Esophagus squamous epithelium (tissue), 5 donors: ENCODE measurements around the gene CLSTN3. TPM values are rescaled to one million over a fixed set of nuclear protein-coding genes. Genes with fewer than 3 reads are reported as not detected.

Experiments used
- DNase-seq: peaks from one replicate; lab custom pipeline; 2025; lab: John Stamatoyannopoulos, UW
- H3K27ac ChIP-seq, 4 donors: fragments of 200-600 bp; sonication (generic); one replicate each; pipeline ENCODE4 v1.5.1; 2016 to 2019; ENCODE audit warnings: mild to moderate bottlenecking in 1 of 4
- H3K27me3 ChIP-seq, 4 donors: fragments of 200-600 bp; sonication (generic); 1 replicate in 3 of 4; 2 replicates in 1 of 4; pipeline versions ENCODE4 v1.5.1 to v1.6.0; 2017 to 2021; ENCODE audit warnings: antibody characterized with exemption in 1 of 4
- H3K36me3 ChIP-seq, 3 donors: fragments of 200-600 bp; sonication (generic); one replicate each; pipeline ENCODE4 v1.5.1; 2016 to 2019
- H3K4me1 ChIP-seq, 3 donors: fragments of 200-600 bp; sonication (generic); one replicate each; pipeline ENCODE4 v1.5.1; 2017 to 2019
- H3K4me3 ChIP-seq, 4 donors: fragments of 200-600 bp; sonication (generic); 1 replicate in 3 of 4; 2 replicates in 1 of 4; pipeline ENCODE4 v1.5.1; 2016 to 2019; ENCODE audit warnings: mild to moderate bottlenecking in 2 of 4, moderate library complexity in 1 of 4
- H3K9me3 ChIP-seq, 3 donors: fragments of 200-600 bp; sonication (generic); one replicate each; pipeline ENCODE4 v1.5.1; 2016 to 2019
- POLR2A ChIP-seq, 4 donors: fragments of 450-650 bp; IDR thresholded peaks; one replicate each; pipeline ENCODE4 v1.6.1; 2017; ENCODE audit warnings: antibody characterized with exemption in 4 of 4, mild to moderate bottlenecking in 4 of 4, moderate library complexity in 3 of 4
- WGBS, 2 donors: methylation state at CpG; one replicate each; pipeline ENCODE4 v1.1.5; 2018; 5-methylcytosine and 5-hydroxymethylcytosine counted together
- intact Hi-C: fragments of 100-400 bp; cut with DNase I; formaldehyde crosslinking; loops from one replicate; pipeline ENCODE4 v1.15.0; 2022
- total RNA-seq, 4 donors: library from RNA; depleted of rRNA; stranded (reverse); fragments of >200 nt; gene quantifications; one replicate each; pipeline ENCODE4 v1.1.0, GENCODE V29; 2016
- TF ChIP-seq, protein P1 (sequence below), 6 experiments: fragments of 450-650 bp in 4 of 6; fragments of 200-600 bp in 2 of 6; sonication (generic) in 2 of 6; IDR thresholded peaks; one replicate each; pipeline ENCODE4 v1.5.1; 2016 to 2019; ENCODE audit warnings: antibody characterized with exemption in 6 of 6, mild to moderate bottlenecking in 4 of 6, moderate library complexity in 4 of 6
- donor health status: DM: yes; HTN: yes; CAD: no.

CLSTN3 gene
- total RNA-seq, 4 donors from 2014 or later = 4.8 to 12.4 (median 9.5) TPM

DNA sequence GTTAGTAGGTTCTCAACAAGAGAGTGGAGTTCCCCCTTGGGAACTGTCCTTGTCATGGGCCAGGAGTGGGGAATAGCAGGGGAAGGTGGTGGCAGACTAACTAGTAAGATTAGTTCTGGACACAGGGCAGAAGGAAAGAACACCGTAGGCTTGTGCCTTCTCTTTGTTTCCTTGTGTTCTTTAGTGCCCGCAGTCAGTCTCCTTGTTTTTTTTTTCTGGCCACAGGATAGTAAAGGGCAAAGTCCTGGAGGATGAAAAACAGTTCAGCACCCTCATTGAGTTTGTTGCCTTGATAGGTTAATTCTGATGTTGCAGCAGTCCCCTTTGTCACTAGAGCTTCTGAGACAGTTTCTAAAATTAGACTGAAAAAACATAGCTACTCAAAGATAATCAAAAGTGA lies 67.7 kb downstream of the CLSTN3 start:
- H3K27ac ChIP-seq = no peak overlapping the region
- peaks cover 0 to 63% (median 3%) of the 10 kb centered on the region in 3 donors for H3K36me3 ChIP-seq

DNA sequence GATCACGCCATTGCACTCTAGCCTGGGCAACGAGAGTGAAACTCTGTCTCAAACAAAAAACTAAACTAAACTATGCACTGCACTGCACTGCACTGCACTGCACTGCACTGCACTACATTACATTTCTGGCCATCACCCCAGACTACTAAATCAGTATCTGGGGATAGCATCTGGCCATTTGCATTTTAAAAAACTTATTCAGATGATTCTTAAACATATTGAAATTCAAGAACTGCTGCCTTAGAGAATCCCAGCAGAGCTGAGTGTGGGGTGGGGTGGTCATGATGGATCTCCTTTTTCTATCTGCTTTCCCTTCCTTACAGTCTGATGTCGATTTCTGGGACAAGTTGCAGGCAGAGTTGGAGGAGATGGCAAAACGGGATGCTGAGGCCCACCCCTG lies 72.9 kb downstream of the CLSTN3 start:
- Histone ChIP-seq H3K9me3 (no peaks in the 10 kb centered on the region), H3K4me3 (no peak overlapping the region), H3K27me3 (no peaks in the 10 kb centered on the region), H3K27ac (no peak overlapping the region), H3K4me1 (no peaks in the 10 kb centered on the region), H3K36me3 (peaks cover 5 to 83% (median 29%) of the 10 kb centered on the region in 3 donors)
- 81 to 94% methylated on average over 4 of the region's 4 CpGs for WGBS, 2 donors
- intact Hi-C loops = no loop called here
- TF ChIP-seq POLR2A (IDR thresholded peaks at IDR 0.05) = no peak
- TF ChIP-seq, protein P1, sequence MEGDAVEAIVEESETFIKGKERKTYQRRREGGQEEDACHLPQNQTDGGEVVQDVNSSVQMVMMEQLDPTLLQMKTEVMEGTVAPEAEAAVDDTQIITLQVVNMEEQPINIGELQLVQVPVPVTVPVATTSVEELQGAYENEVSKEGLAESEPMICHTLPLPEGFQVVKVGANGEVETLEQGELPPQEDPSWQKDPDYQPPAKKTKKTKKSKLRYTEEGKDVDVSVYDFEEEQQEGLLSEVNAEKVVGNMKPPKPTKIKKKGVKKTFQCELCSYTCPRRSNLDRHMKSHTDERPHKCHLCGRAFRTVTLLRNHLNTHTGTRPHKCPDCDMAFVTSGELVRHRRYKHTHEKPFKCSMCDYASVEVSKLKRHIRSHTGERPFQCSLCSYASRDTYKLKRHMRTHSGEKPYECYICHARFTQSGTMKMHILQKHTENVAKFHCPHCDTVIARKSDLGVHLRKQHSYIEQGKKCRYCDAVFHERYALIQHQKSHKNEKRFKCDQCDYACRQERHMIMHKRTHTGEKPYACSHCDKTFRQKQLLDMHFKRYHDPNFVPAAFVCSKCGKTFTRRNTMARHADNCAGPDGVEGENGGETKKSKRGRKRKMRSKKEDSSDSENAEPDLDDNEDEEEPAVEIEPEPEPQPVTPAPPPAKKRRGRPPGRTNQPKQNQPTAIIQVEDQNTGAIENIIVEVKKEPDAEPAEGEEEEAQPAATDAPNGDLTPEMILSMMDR (IDR thresholded peaks at IDR 0.05) = no peak
- DNase-seq = no peak

More for the DNA sequence above, 67.7 kb downstream of the CLSTN3 start:
- H3K4me3 ChIP-seq = no peak overlapping the region
- H3K27me3 ChIP-seq = no peaks in the 10 kb centered on the region
- H3K4me1 ChIP-seq = no peaks in the 10 kb centered on the region
- no peaks in the 10 kb centered on the region for H3K9me3 ChIP-seq
- DNase-seq = no peak
- TF ChIP-seq POLR2A (IDR thresholded peaks at IDR 0.05) = no peak
- TF ChIP-seq, protein P1 (IDR thresholded peaks at IDR 0.05) = no peak
- WGBS, 2 donors = 77 to 95% methylated on average over 2 of the region's 2 CpGs
- intact Hi-C loops = no loop called here

DNA sequence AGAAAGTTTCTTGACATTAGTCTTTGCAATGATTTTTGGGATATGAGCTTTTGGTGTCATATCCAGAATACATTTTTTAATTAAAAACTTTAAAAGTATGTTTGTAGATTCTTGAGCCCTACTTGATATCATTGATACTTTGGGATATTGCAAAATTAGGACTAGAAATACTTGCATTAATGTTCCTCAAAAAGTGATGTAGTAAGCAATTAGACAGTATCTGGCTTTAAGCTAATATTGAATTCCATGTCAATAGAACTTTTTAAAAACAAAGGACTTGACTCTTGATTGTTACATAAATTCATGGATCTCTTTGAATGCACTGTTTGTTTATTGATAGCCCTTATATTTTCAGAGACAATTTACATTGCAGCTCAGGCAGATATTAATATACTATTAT lies 74.9 kb downstream of the CLSTN3 start:
- H3K27ac ChIP-seq = no peak overlapping the region
- intact Hi-C loops = no loop called here
- no peak for DNase-seq
- no peaks in the 10 kb centered on the region for H3K27me3 ChIP-seq
- no peak for TF ChIP-seq POLR2A (IDR thresholded peaks at IDR 0.05)
- TF ChIP-seq, protein P1 (IDR thresholded peaks at IDR 0.05) = no peak
- H3K4me1 ChIP-seq = no peaks in the 10 kb centered on the region
- peaks cover 25 to 93% (median 45%) of the 10 kb centered on the region in 3 donors for H3K36me3 ChIP-seq
- H3K9me3 ChIP-seq = no peaks in the 10 kb centered on the region
- H3K4me3 ChIP-seq = no peak overlapping the region

DNA sequence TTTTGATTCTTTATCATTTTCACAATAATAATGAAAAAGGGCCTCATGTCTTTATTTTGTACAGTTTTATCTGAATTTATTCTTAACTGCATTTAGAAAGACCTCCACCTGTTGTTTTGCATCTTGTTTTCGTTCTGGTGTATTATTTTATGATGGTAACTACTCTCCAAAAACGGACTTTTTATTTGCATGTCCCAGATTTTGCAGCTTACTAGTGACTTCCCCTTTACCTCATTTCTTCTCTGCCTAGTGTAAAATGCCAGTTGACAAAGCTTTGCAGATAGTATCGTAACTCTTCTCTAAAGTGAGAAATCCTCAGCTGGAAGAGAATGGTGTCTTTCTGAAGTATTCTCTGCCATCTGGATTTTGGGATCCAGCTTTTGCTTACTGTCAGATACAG lies 76.5 kb downstream of the CLSTN3 start:
- H3K36me3 ChIP-seq = peaks cover 25 to 100% (median 52%) of the 10 kb centered on the region in 3 donors
- whole genome bisulfite sequencing, 2 donors = 77 to 92% methylated on average over 3 of the region's 3 CpGs
- H3K4me1 ChIP-seq = no peaks in the 10 kb centered on the region

DNA sequence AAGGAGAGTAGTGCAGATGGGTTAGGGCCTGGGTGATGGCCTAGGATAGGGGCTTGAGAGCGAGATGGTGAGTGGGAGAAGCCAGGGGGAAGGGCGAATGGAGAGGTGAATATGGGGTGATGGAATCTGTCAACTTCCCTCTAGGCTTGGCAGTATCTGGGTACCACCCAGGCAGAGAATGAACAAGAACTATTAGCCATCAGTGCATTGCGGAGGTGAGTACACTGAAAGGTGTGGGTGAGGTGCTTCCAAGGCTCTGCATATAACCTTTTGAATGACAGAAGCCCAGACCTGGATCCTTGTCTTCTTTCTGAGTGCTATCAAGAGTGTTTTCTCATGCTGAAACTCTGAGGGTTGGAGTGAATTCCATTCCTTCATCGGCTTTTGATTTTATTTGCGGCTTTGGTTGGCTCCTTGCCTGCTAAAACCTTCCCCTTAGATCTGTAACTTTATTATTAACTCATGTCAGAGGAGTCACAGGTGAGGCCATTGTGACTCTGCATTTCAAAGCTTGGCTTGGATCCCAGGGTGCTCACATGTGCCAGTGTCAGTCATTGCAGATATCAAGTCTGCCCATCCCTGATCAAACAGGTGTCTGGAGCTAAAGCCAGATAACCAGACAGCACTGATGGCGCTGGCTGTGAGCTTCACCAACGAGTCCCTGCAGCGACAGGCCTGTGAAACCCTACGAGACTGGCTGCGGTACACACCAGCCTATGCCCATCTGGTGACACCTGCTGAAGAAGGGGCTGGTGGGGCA lies 77.9 kb downstream of the CLSTN3 start:
- 90 to 95% methylated on average over 5 to 9 of the region's 10 CpGs for WGBS, 2 donors
- Histone ChIP-seq H3K9me3 (peaks cover 0 to 7% (median 0%) of the 10 kb centered on the region in 3 donors), H3K4me1 (no peaks in the 10 kb centered on the region), H3K27me3 (no peaks in the 10 kb centered on the region), H3K4me3 (no peak overlapping the region), H3K27ac (no peak overlapping the region), H3K36me3 (peaks cover 25 to 100% (median 49%) of the 10 kb centered on the region in 3 donors)
- DNase-seq = no peak
- TF ChIP-seq, protein P1 (IDR thresholded peaks at IDR 0.05) = no peak
- no peak for TF ChIP-seq POLR2A (IDR thresholded peaks at IDR 0.05)
- intact Hi-C loops = no loop called here

More for the DNA sequence above, 76.5 kb downstream of the CLSTN3 start:
- DNase-seq = no peak
- intact Hi-C loops = no loop called here
- no peaks in the 10 kb centered on the region for H3K27me3 ChIP-seq
- no peak overlapping the region for H3K27ac ChIP-seq
- no peak for TF ChIP-seq POLR2A (IDR thresholded peaks at IDR 0.05)
- TF ChIP-seq, protein P1 (IDR thresholded peaks at IDR 0.05) = no peak
- no peak overlapping the region for H3K4me3 ChIP-seq
- H3K9me3 ChIP-seq = peaks cover 0 to 7% (median 0%) of the 10 kb centered on the region in 3 donors
